HG03060 (cell line): ENCODE results near the gene LPIN1.
"Not testable (repeated sequence)": the region's sequence is repeated elsewhere in the genome, so short reads cannot be mapped to it uniquely, and the experiment has no call there.

Experiments
- ATAC-seq: cut with Tn5 transposase; IDR thresholded peaks from one replicate; pipeline ENCODE4 v1.9.1; 2021; ENCODE audit warnings: low read depth, moderate number of reproducible peaks; ENCODE audit not compliant: unreplicated experiment

The LPIN1 gene

DNA sequence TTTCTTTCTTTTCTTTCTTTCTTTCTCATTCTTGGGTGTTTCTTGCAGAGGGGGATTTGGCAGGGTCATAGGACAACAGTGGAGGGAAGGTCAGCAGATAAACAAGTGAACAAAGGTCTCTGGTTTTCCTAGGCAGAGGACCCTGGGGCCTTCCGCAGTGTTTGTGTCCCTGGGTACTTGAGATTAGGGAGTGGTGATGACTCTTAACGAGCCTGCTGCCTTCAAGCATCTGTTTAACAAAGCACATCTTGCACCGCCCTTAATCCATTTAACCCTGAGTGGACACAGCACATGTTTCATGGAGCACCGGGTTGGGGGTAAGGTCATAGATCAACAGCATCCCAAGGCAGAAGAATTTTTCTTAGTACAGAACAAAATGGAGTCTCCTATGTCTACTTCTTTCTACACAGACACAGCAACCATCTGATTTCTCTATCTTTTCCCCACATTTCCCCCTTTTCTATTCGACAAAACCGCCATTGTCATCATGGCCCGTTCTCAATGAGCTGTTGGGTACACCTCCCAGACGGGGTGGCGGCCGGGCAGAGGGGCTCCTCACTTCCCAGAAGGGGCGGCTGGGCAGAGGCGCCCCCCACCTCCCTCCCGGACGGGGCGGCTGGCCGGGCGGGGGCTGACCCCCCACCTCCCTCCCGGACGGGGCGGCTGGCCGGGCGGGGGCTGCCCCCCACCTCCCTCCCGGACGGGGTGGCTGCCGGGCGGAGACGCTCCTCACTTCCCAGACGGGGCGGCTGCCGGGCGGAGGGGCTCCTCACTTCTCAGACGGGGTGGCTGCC is 12.9 kb downstream of the LPIN1 start:
- ATAC-seq = not testable (repeated sequence)

DNA sequence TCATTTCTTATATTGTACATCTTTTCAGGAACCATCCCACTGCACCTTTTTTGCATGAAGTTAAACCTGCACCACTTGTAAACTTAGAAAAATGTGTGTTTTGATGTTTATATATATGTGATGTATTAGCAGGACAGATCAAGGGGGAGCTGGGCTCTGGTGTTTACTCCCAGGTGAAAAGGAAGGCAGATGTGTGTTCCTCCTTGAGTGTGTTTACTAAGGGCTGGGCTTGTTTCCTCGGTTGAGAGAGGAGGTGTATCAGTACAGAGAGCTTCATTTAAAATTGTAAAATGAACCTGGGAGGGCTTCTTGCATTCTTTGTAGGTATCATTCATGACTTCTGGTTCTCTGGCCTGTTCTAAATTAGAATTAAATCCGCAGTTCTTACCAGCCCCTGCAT is 14.8 kb downstream of the LPIN1 start:
- ATAC-seq = no peak

DNA sequence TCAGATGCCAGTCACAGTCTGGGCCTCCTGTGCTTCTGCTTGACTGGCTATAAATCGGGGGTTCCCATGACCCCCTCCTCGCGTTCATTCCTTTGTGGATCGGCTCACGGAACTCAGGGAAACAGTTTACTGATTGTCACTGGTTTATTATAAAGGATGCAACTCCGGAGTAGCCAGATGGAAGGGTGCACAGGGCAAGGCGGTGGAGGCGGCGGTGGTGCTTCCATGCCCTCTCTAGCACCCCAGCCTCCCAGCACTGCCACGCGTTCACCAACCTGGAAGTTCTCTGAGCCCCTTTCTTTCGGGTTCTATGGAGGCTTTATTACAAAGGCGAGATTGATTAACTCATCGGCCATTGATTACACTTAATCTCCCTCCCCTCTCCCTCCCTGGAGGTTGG is 15.6 kb downstream of the LPIN1 start:
- ATAC-seq = no peak

DNA sequence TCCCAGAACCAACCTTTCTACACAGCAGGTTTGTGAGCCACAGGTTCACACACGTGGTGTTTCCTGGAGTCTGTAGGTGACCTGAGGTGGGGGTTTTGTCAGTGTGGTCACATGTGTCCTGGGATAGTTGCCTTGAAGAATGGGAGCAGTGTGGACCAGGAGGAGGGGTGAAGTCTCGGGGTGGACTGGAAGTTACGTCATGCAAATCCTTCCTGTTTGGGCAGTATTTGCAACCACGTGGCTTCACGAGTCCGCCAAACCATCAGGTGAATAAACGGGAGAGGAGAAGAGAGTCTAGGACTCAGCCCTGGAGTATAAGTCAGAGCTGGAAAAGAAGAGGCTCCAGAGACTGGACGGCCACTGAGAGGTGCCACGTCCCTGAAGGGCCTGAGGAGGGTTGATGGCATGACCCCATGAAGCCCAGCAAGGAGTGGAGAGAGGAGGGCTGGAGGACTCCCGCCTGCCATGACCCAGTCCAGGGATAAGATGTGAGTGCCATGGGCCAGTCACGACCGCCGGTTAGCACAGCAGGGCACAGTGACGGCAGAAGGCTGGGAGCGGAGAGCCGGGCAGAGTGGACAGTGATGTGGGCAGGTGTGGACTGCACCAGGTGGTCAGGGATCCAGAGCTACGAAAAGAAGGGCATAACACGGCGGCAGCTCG is 16.5 kb downstream of the LPIN1 start:
- ATAC-seq = no peak

DNA sequence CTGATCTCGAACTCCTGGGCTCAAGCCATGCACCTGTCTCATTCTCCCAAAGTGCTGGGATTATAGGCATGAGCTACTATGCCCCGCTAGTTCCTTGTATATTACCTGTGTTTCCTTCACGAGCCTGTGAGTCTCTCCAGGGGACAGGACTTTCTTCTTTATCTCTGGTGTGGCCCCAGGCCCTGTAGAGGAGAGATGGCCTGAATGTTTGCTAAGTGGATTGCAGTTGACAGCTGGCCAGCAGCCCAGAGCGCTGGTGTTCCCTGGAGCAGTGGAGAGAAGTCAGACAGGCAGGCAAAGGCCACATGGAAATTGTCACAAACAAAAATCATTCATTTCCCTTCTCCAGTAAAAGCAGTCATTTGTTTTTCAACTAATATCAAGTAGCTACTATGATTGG is 17.9 kb downstream of the LPIN1 start:
- no peak for ATAC-seq

DNA sequence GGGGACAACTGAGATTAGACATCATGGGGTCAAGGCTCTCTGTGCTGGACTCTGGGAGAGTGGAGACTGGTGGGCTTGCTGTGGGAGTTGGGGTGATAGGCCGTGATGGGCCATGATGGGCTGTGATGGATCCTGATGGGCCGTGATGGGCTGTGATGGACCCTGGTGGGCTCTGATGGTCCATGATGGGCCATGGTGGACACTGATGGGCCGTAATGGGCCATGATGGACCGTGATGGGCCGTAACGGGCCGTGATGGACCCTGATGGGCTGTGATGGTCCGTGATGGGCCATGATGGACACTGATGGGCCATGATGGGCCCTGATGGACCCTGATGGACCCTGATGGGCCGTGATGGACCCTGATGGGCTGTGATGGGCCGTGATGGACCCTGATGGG is 18.5 kb downstream of the LPIN1 start:
- ATAC-seq = no peak

DNA sequence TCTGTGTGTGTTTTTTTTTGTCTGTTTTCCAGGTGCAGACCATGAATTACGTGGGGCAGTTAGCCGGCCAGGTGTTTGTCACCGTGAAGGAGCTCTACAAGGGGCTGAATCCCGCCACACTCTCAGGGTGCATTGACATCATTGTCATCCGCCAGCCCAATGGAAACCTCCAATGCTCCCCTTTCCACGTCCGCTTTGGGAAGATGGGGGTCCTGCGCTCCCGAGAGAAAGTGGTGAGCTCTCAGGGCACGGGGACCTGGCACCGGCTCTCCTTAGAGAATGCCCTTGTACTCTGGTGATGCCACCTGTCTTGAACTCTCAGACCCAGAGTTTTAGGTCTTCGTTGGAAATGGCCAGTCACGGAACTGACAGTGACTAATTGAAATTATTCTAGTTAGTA is 19.1 kb downstream of the LPIN1 start:
- no peak for ATAC-seq

DNA sequence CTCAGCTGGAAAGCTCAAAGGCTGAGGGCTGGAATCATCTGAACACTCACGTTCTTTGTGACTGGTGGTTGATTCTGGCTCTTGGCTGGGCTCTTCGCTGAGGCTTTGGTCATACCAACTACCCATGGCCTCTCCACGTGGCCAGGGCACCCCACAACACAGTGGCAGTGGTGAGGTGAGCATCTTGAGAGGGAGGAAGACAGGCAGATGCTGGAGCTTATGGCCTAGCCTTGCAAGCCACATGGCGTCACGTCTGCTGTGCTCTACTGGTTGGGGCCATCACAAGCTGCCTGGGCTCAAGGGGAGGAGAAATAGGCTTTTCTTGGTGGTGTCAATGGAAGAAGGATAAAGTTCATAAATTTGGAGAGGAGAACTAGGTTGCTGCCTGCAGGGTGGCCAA is 19.6 kb downstream of the LPIN1 start:
- ATAC-seq = no peak

DNA sequence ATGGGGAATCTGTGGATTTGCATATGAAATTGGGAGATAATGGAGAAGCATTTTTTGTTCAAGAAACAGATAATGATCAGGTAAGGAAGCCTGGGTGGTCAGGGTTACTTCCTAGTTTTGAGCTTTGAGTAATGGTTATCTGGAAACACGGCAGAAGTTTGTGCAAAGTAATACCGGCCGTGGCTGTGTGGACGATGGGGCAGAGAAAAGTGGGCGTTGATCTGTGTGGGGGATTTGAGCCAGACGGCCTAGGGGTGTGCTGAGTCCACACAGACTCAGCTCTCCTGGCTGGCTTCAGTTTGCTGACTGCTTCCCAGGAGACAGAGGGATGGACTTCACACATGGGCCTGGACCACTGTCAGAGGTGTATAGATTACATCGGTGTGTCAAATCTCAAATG is 21.3 kb downstream of the LPIN1 start:
- ATAC-seq = no peak

DNA sequence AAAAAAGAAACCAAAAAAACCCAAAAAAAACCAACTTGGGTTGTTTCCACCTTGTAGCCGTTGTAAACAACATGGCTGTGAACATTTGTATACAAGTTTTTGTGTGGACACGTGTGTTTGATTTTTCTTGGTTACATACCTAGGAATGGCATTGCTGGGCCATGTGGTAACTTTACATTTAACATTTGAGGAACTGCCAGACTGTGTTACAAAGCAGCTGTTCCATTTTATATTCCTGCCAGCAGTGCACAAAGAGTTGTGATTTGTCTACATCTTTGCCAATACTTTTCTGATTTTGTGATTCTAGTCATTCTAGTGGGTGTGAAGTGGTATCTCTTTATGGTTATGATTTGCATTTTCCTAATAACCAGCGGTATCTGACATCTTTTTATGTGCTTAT is 22.5 kb downstream of the LPIN1 start:
- no peak for ATAC-seq

DNA sequence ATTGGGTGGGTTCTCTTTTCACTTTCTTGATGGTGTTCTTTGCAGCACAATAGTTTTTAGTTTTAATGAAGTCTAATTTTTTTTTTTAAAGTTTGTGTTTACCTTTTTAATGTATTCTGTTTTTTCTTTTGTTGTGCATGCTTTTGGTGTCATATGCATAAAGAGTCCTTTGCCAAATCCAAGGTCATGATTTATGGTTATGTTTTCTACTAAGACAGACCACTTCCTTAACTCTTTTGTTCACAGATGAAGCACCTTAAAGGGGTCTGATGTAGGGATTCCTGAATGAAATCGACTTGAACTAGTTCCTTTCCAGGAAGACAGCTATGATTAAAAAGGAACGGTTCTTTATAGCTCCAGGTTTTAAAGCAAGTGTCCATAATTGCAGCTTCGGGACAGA is 23.1 kb downstream of the LPIN1 start:
- no peak for ATAC-seq

DNA sequence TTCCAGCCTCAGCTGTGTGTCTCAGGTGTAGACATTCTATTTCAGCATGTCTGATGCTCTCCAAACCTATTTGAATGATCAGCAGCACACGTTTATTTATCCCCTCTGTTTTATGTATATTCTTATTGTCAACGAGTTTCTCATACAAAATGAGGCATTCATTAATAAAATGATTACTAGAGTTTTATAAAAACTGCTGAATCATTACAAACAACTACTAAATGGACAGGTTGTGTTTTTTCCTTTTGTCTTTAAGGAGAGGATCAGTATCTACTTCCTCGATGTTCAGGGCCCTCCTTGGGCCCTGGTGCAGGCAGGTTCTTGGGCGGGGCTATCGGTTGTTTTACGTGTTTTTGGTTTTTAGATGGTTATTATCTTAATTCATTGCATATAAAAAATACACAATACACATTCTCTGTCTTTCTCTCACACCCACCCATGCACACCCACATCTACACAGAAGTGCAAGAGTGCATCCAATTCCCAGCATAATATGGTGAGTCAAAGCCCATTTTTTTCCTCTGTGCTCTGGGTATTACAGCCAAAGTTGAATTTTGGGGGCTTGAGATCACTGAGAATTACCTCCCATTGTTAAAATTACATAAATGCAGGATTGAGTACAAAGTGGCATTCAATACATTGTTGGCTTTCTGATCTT is 24.2 kb downstream of the LPIN1 start:
- no peak for ATAC-seq

DNA sequence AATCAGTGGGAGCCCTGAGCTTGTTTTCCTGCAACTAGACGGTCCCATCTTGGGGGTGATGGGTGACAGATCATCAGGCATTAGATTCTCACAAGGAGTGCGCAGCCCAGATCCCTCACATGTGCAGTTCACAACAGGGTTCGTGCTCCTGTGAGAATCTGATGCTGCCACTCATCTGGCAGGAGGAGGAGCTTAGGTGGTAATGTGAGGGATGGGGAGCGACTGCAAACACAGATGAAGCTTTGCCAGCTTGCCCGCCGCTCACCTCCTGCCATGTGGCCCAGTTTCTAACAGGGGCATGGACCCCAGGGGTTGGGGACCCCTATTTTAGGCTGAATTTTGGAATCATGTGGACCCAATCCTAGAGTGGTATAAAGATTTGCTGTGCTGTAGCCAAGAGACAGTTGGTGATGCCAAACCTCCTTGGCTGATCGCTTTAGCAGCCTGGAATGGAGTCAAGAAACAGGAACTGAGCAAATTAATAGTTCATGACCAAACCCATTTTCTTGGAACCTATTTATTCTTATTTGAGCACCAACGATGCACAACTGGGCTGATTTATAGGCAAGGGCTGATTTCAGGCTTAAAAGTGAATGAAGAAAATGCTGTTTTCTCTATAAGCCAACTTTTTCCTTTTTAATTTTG is 25.7 kb downstream of the LPIN1 start:
- ATAC-seq = no peak

DNA sequence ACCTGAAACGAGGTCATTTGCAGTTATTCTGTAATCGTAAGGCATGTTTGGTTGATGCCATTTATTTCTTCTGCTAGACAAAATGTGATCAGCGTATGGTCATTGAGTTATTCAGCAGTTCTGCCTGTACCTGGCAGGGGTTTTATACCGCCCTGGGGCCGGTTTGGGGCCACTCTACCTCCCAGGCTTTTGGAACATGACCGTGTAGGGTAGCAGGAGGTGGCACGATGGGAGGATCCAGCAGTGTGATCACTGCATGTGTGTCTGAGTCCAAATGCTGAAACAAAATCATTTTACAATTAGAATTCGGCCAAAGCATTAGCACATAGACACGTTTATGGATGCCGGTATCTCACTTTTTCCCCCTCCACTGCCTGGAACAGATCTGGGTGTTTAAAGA is 26.7 kb downstream of the LPIN1 start:
- no peak for ATAC-seq

DNA sequence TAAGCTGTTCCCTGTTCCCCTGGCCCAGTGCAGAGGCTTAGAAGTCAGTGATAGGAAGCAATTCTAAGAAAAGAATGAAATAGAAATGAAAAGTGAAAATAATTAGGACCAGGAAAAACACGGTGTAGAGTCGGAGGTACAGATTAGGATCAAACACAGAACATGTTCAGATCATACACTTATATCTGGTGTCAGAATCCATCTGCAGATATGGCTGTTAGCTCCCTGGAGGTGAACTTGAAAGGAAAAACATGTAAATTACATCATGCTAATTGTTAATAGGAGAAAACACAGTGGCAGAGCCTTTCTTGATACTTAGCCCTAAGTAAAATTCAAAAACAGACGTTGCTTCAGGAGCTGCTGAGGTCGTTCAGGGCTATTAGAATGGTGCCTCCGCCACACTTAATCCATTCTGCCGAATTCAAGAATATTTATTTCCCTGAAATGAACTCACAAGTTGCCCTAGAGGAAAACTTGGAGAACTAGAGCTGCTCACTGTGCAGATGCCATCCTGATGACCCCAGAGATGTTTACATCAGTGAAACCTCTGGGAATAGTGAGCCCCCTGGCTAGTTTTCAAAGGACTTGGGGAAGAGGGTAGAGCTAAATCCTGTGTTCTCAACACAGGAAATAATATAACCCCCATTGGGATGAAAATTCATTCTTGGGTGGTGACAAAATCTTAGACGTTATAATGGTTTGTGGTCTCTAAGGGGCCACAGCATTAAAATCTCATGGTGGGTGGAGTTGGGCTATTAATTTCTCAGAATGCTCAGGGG is 27.5 kb downstream of the LPIN1 start:
- ATAC-seq = no peak

DNA sequence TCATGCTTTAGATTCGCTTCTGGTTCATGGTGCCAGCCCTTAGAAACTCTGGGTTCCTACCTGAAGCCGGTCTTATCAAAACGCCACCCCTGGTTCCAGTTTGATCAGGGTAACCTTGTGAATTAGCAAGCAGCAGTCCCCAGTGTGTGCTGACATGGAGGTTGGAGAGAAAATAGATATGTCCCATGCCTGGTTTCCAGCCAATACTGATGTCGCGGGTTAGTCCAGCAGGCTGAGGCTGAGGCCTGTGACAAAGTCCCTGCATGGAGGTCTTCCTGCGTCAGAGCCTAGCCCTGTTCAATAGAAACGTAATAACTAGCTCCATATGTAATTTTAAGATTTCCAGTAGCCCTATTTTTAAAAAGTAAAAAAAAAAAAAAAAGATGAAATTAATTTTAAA is 28.2 kb downstream of the LPIN1 start:
- ATAC-seq = no peak

DNA sequence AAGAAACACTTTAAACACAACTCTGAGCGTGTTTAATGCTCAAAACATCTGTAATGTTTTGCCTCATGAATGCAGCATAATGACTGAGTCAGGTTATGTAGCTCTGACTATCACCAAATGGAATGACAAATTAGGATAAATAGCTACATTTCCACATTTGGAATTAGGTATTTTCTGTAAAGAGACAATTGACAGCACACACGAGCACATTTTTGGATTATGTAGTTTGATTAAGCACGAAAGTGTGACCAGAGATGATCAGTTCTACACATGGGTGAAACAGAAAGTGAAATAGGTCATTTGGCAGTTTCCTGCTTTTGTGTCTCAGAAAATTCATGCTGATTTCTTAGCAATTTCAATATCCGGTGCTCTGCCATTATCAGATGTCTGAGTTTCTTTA is 29.0 kb downstream of the LPIN1 start:
- ATAC-seq = peak; percentile 73

DNA sequence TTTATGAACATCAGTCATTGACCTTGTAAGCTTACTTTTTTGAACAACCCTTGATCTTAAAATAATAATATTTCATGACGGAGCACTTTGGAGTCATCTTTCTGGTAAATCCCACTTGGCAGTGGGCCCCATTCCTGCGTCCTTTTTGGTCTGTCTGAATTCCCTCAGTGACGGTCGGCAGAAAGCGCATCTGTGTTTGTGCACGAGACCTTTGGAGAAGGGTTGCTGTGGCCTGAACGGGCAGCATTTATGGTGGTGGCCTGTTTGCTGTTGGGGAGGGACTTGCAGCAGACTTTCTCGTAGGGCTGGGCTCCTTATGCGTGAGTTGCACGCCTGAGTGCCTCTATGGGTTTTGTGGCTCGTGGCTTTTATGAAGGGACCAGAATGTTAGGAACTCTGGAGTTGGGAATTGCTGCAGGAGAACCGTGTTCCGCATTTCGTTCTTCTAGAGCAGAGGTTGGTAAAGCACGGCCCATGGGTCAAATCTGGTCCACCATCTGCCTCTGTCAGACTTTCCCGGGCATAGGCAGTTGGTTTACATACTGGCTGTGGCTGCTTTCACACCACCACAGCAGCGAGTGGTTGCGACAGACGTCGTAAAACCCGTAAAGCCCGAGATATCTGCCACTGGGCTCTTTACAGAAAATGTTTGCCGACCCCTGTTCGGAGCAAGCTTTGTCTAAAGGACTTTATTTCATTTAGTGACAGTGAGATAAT is 30.8 kb downstream of the LPIN1 start:
- ATAC-seq = no peak

DNA sequence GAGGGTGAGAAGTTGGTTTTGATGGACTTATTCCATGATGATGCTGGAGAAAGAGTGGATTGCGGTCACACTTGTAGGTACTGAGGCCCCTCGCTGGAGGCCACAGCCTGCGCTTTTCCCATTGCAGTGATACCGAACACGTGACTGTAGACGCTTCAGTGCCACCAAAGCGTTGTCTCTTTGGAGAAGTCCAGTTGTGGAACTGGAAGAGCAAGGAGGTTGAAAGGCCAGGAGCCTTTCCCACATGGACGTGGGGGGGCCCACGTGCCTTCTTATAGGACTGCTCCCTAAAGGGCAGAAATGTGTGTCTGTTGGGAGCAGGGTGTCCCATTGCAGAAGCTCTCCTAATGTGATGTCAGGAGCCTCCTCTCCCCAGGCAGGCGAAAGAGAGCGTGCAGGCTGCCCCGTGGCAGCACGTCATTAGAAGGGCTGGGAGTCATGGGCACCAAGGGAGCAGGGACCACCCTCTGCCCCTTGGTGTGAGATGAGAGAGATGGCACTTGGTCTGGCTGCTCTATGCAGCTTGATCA is 31.5 kb downstream of the LPIN1 start:
- ATAC-seq = no peak

DNA sequence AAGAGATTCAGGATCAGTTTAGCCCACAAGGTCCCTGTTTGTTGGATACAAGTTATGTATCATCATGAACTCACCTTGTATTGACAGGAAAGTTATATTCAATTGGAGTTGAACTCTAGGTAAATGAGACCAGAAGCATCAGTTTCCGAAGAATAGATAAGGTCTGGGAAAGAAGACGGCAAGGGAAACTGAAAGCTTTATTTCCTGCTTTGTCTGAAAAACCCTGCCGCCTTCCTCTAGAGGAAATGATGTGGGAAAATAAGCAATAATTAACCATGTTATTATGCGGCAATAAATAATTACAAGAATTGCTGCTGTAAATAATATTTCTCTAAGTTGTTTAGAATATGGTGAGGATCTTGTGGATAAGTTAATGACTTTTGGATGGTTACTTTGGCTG is 32.0 kb downstream of the LPIN1 start:
- ATAC-seq = no peak
